Mucosa of rectum (tissue), 2 donors: ENCODE measurements around the gene RCOR1.

ENCODE experiments used
- H3K27ac ChIP-seq, 2 donors: one replicate each; pipeline ENCODE4 v1.7.0; 2013; ENCODE audit warnings: inconsistent platforms in 2 of 2, low read depth in 2 of 2, low read length in 2 of 2
- H3K27me3 ChIP-seq, 2 donors: one replicate each; pipeline ENCODE4 v1.7.0; 2013; ENCODE audit warnings: low read length in 2 of 2; ENCODE audit not compliant: control insufficient read depth in 2 of 2, insufficient read depth in 2 of 2
- H3K36me3 ChIP-seq, 2 donors: one replicate each; pipeline ENCODE4 v1.7.0; 2013; ENCODE audit warnings: low read length in 2 of 2; ENCODE audit not compliant: control insufficient read depth in 2 of 2, insufficient read depth in 2 of 2
- H3K4me1 ChIP-seq, 2 donors: one replicate each; pipeline ENCODE4 v1.7.0; 2013; ENCODE audit warnings: low read length in 2 of 2, mild to moderate bottlenecking in 1 of 2; ENCODE audit not compliant: control insufficient read depth in 2 of 2, insufficient read depth in 2 of 2
- H3K4me3 ChIP-seq, 2 donors: one replicate each; pipeline ENCODE4 v1.7.0; 2013; ENCODE audit warnings: low read length in 2 of 2
- H3K9ac ChIP-seq, 2 donors: one replicate each; pipeline ENCODE4 v1.7.0; 2013; ENCODE audit warnings: low read length in 2 of 2, low read depth in 1 of 2, mild to moderate bottlenecking in 1 of 2
- H3K9me3 ChIP-seq, 2 donors: one replicate each; pipeline ENCODE4 v1.7.0; 2013; ENCODE audit warnings: low read length in 2 of 2; ENCODE audit not compliant: control insufficient read depth in 2 of 2
- donor health status: healthy.
- donor health status: Normal muscosa, but diverticular disease.

The RCOR1 gene

GRCh38 chr14:102581193-102581592 is 11.3 kb upstream of the RCOR1 start:
- no peak overlapping the region for H3K9ac ChIP-seq
- H3K9me3 ChIP-seq: no peaks in the 10 kb centered on the region
- peaks cover 4 to 5% of the 10 kb centered on the region in 2 donors for H3K4me1 ChIP-seq
- no peak overlapping the region for H3K27ac ChIP-seq
- no peak overlapping the region for H3K4me3 ChIP-seq
- no peaks in the 10 kb centered on the region for H3K36me3 ChIP-seq
- H3K27me3 ChIP-seq: no peaks in the 10 kb centered on the region

GRCh38 chr14:102583726-102584125 is 8.7 kb upstream of the RCOR1 start:
- Histone ChIP-seq H3K36me3 (no peaks in the 10 kb centered on the region), H3K4me3 (no peak overlapping the region), H3K27ac (no peak overlapping the region), H3K4me1 (peaks cover 4 to 5% of the 10 kb centered on the region in 2 donors), H3K9me3 (no peaks in the 10 kb centered on the region), H3K27me3 (no peaks in the 10 kb centered on the region), H3K9ac (no peak overlapping the region)

GRCh38 chr14:102584871-102585869 is 7.3 kb upstream of the RCOR1 start:
- Histone ChIP-seq H3K27ac (no peak overlapping the region), H3K27me3 (no peaks in the 10 kb centered on the region), H3K4me3 (no peak overlapping the region), H3K36me3 (no peaks in the 10 kb centered on the region), H3K4me1 (peaks cover 4 to 5% of the 10 kb centered on the region in 2 donors), H3K9ac (peak overlapping the region; percentile 14 to 15), H3K9me3 (no peaks in the 10 kb centered on the region)

- H3K4me3 ChIP-seq: no peak overlapping the region
- no peaks in the 10 kb centered on the region for H3K27me3 ChIP-seq
- H3K27ac ChIP-seq: no peak overlapping the region
- H3K4me1 ChIP-seq: peaks cover 4 to 8% of the 10 kb centered on the region in 2 donors
- H3K9ac ChIP-seq: peak overlapping the region in 1 of 2 donors; percentile 32
- H3K36me3 ChIP-seq: no peaks in the 10 kb centered on the region
- no peaks in the 10 kb centered on the region for H3K9me3 ChIP-seq
Measured at GRCh38 chr14:102586420-102587104, 5.9 kb upstream of the RCOR1 start.

GRCh38 chr14:102588821-102589220 is 3.6 kb upstream of the RCOR1 start:
- H3K27me3 ChIP-seq: no peaks in the 10 kb centered on the region
- H3K4me1 ChIP-seq: peaks cover 8% of the 10 kb centered on the region in 2 donors
- H3K4me3 ChIP-seq: no peak overlapping the region
- H3K36me3 ChIP-seq: no peaks in the 10 kb centered on the region
- H3K9me3 ChIP-seq: no peaks in the 10 kb centered on the region
- H3K9ac ChIP-seq: no peak overlapping the region
- no peak overlapping the region for H3K27ac ChIP-seq

GRCh38 chr14:102589761-102590290 is 2.6 kb upstream of the RCOR1 start:
- Histone ChIP-seq H3K4me3 (no peak overlapping the region), H3K4me1 (peaks cover 12 to 14% of the 10 kb centered on the region in 2 donors), H3K9me3 (no peaks in the 10 kb centered on the region), H3K27ac (no peak overlapping the region), H3K36me3 (no peaks in the 10 kb centered on the region), H3K9ac (no peak overlapping the region), H3K27me3 (no peaks in the 10 kb centered on the region)

GRCh38 chr14:102590667-102591099 is 1.8 kb upstream of the RCOR1 start:
- peak overlapping the region in 1 of 2 donors; percentile 71 for H3K4me3 ChIP-seq
- no peaks in the 10 kb centered on the region for H3K36me3 ChIP-seq
- H3K9ac ChIP-seq: peak overlapping the region in 1 of 2 donors; percentile 85
- H3K9me3 ChIP-seq: no peaks in the 10 kb centered on the region
- H3K27ac ChIP-seq: peak overlapping the region; percentile 9 to 98
- H3K27me3 ChIP-seq: no peaks in the 10 kb centered on the region
- H3K4me1 ChIP-seq: peaks cover 10 to 11% of the 10 kb centered on the region in 2 donors

GRCh38 chr14:102591372-102591943 is 991 bp upstream of the RCOR1 start:
- no peaks in the 10 kb centered on the region for H3K27me3 ChIP-seq
- peak overlapping the region; percentile 98 for H3K27ac ChIP-seq
- peak overlapping the region; percentile 71 to 78 for H3K4me3 ChIP-seq
- no peaks in the 10 kb centered on the region for H3K36me3 ChIP-seq
- peaks cover 9 to 12% of the 10 kb centered on the region in 2 donors for H3K4me1 ChIP-seq
- H3K9me3 ChIP-seq: no peaks in the 10 kb centered on the region
- peak overlapping the region; percentile 68 to 85 for H3K9ac ChIP-seq

- Histone ChIP-seq H3K4me1 (peaks cover 9 to 12% of the 10 kb centered on the region in 2 donors), H3K36me3 (no peaks in the 10 kb centered on the region), H3K9me3 (no peaks in the 10 kb centered on the region), H3K27ac (peak overlapping the region; percentile 86 to 90), H3K9ac (peak overlapping the region; percentile 69 to 87), H3K27me3 (no peaks in the 10 kb centered on the region), H3K4me3 (peak overlapping the region; percentile 79 to 82)
Measured at GRCh38 chr14:102592763-102593060, 263 bp downstream of the RCOR1 start.
